Stimulated activated CD4-positive, alpha-beta T cell treated with anti-CD3 and anti-CD28 coated beads, Interleukin-4, amount 100 ng/mL, for 1 hour (primary cell): ENCODE measurements around the gene LGI2.
"Not testable (repeated sequence)": the region's sequence is repeated elsewhere in the genome, so short reads cannot be mapped to it uniquely, and the experiment has no call there.

ENCODE experiments used
- DNase-seq: peaks from one replicate; pipeline ENCODE4 v3.0.0-alpha.2; 2020

Gene LGI2

GRCh38 chr4:25050370-25051078 is 19.8 kb upstream of the LGI2 start:
- DNase-seq, result no peak

DNA sequence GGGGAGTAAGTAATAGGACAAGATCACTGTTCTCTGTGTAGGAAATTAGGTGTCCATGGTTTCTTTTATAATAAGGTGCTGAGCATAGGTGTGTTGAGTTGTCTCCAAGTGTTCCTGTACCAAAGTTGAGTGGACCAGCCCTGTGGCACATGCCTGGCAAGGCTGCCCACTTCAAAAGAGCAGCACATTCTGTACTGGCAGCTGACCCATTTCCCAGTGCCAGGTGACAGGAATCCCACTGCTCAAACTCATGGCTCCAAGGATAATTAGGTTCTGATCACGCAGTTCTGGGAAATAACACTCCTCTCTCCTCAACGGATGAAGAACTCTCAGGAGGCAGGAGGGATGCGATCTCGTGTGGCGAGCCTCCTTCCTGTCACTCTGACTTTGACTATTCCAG is 12.8 kb upstream of the LGI2 start:
- DNase-seq, result no peak

GRCh38 chr4:25033526-25033925 is 2.8 kb upstream of the LGI2 start:
- no peak for DNase-seq

- DNase-seq, result no peak
Observed at GRCh38 chr4:25032126-25032525, 1.4 kb upstream of the LGI2 start.

GRCh38 chr4:25031077-25031621 is 403 bp upstream of the LGI2 start:
- no peak for DNase-seq

DNA sequence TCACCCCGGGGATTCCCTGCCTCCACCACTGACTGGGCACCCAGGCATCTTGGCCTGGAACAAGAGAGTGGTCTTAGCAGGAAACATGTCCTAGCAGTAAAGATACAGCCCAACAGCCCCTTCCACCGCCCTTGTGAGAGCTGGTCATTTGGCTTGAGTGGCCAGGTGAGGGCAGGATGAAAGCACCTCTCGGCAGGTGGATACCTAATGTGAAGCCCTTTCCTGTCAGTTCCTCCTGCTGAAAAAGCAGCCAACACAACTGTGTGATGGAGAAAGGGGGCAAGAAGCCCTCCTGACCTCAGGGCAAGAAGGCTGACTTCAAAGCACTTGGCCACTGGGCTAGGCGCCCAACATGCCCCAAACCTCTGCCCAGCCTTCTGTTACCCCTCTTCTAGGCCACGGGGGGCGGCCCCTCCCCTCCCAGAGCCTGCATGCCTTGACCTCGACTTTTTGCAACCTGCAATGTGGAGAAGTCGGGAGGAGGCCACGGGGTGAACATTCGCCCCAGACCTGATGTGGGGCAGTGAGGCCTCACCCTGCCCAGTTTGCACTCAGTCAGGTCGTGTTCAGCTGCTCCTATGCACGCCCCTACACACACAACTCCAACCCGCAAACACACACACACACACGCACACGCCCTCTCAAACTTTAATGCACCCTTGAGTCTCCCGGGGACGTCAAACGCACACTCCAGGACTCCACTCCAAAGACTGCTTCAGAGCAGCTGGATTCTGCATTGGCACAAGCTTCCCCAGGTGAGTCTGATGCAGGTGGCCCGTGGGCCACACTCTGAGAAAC is 1.1 kb downstream of the LGI2 start:
- no peak for DNase-seq

- DNase-seq, result no peak
Observed at GRCh38 chr4:25028851-25029250, 1.9 kb downstream of the LGI2 start.

- DNase-seq, result no peak
Observed at GRCh38 chr4:25022766-25023165, 8.0 kb downstream of the LGI2 start.

GRCh38 chr4:25021216-25021615 is 9.5 kb downstream of the LGI2 start:
- no peak for DNase-seq

GRCh38 chr4:25020236-25020635 is 10.5 kb downstream of the LGI2 start:
- DNase-seq, result no peak

GRCh38 chr4:25019501-25019900 is 11.2 kb downstream of the LGI2 start:
- no peak for DNase-seq

- no peak for DNase-seq
Observed at GRCh38 chr4:25015012-25015411, 15.7 kb downstream of the LGI2 start.

DNA sequence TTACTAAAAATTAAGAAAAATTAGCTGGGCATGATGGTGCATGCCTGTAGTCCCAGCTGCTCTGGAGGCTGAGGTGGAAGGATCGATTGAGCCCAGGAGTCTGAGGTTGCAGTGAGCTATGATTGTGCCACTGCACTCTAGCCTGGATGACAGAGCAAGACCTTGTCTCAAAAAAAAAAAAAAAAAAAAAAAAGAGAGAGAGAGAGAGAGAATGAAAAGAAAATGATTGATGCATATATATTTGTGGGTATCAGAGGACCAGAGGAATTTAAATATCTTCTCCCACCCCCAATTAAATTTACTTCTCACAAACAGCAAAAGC is 16.1 kb downstream of the LGI2 start:
- DNase-seq, result not testable (repeated sequence)

- DNase-seq, result no peak
Observed at GRCh38 chr4:25013756-25014661, 16.7 kb downstream of the LGI2 start.

GRCh38 chr4:25012655-25013054 is 18.1 kb downstream of the LGI2 start:
- no peak for DNase-seq

DNA sequence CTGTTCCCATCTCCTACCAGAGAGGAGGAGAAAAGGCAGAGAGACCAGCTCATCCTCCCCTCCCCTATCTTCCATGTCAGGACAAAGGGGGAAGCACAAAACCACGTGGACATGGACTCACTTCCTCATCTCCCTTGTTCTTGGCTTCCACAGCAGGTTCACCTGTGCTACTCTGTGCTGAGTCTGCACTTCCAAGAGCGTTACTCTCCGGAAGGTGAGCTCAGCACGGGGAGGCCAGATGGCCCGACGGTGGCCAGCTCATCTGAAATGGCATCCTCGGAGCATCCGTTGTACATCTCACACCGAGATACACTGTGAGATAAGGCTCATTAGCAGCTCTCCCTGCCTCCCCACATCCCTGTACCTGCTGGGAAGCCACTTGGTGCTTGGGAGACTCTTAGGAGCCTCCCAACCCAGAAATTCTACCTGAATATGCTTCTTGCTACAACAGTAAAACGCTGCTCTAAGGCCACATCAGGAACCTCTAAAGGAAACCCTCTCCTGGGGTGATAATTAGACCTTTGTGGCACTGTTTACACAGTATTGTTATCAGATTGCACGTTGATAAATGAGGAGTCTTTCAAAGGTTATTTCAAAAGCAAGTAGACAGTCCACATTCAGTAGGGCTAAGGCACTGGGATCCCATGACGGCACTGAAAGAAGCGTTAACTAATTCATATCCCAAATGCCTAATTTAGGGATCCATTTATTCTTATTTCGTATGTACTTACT is 19.4 kb downstream of the LGI2 start:
- DNase-seq, result no peak

DNA sequence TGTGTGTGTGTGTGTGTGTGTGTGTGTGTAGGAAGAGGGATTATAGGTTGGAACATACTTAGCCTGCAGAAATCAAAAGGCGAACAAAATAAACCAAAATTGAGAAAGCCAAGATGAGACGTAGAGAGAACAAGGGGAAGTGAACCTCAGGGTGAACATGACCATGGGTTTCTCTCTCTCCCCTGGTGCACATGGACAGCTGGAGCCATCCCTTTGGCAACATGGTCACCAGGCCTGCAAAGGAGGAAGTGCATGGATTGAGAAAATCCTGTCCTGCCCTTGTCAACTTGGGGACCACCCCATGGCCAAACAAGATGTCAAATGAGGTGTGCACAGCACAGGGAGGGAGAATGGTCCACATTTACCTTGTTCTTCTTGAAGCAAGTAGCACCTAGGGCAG is 23.1 kb downstream of the LGI2 start:
- no peak for DNase-seq

DNA sequence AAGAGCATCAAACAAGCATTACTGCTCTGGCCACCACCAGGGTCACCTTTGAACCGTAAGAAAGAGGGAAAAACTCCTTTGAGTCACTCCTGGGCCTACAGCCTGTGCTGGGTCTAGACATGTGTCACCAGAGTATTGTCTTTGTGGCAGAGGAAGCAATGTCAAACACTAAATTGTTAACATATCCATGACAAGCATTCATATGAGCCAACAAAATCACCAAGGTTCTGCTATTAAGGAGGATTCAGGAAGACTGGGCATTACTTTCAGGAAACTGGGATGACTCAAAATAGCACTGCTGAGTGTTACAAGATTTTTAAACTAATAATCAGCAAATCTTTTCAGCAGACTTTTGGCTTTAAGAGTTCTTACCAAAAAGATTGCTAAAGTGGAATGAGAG is 28.1 kb downstream of the LGI2 start:
- DNase-seq, result no peak

DNA sequence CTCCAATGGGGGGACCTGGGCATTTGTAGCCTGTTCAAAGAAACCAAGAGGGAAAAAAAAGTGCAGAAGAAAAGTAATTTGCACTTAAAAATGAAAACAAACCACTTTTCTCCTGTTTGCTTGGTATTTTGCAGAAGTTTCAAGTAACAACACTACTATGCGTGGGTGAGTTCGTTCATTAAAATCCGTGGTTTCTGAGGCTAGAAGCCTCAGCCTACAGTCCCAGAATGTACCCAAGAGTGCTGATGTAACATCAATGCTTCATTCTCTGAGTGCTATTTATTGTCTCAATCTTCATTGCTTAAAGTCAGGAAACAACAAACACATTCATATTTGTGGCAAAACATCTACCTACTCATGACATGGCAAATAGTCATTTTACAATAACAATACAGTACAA is 29.2 kb downstream of the LGI2 start:
- DNase-seq, result no peak

DNA sequence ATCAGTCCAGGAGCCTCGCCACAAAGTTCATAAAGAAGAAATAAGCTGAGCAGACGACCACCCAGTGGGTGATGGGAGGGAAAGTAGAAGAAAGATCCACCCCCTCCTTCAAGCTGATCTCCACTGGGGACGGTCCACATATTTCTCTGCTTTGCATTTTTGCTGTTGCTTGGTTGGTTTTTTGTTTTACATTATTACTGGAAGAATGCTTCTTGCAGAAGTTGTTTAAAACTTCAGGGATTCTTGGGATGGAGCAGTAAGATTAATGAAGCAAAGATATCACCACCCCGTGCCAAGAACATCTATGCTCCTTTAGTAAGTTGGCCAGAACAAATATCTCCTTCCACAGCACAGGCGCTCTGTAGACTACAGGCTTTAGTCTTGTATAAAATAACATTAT is 30.1 kb downstream of the LGI2 start:
- DNase-seq, result no peak

DNA sequence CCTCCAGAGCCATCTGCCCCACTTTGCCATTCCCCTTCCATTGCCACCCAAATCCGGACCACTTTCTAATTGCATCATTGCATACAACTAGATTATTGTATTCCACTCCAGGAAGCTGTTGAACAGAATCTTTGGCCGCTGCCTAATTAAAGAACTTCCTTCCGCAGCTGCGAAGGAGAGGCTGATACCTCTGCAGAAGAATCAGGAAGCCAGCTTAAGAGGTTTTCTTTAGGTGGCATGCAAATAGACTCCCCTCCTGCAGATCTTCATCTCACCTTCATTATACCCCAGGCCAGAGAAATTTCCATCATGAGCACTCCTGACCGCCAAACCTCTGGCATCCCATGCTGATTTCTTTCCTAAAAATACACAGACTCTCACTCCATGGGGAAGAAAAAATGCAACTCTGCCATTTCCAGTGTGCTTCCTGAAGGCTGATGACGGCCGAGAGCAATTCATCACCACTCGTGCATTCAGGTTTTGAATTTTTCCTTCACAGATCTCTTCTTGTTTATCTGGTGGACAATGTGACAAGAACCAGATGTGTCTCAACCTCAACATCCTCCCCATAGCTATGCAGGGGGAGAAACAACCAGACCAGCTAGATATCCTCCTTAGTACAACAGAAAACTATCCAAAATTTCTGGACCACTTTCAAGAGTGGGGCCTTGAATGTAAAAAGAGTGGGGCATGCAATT is 31.2 kb downstream of the LGI2 start:
- no peak for DNase-seq

GRCh38 chr4:24995346-24995919 is 35.3 kb downstream of the LGI2 start:
- no peak for DNase-seq
